Stimulated activated effector memory CD8-positive, alpha-beta T cell treated with anti-CD3 and anti-CD28 coated beads, Interleukin-12 subunit alpha, Interleukin-12 subunit beta, amount 100 ng/mL, for 72 hours (primary cell): ENCODE data around the gene VPS35L.
"Not testable (repeated sequence)": the region's sequence is repeated elsewhere in the genome, so short reads cannot be mapped to it uniquely, and the experiment has no call there.

ENCODE experiments used
- ATAC-seq: fragments of 150-1000 bp; cut with Tn5 transposase; 2 replicates; pipeline ENCODE4 v1.10.0; 2021
- DNase-seq, 2 donors: peaks; one replicate each; pipeline ENCODE4 v3.0.0; 2021 to 2022; ENCODE audit warnings: low spot score in 2 of 2
- H3K27ac Mint-ChIP-seq: one replicate; pipeline ENCODE4 v1.8.0; 2022; ENCODE audit warnings: mild to moderate bottlenecking, mixed read lengths
- H3K36me3 Mint-ChIP-seq: one replicate; pipeline ENCODE4 v1.8.0; 2022; ENCODE audit warnings: mild to moderate bottlenecking, mixed read lengths
- H3K4me1 Mint-ChIP-seq: one replicate; pipeline ENCODE4 v1.8.0; 2022; ENCODE audit warnings: mixed read lengths
- H3K4me3 Mint-ChIP-seq: one replicate; pipeline ENCODE4 v1.8.0; 2022; ENCODE audit warnings: mild to moderate bottlenecking, mixed read lengths
- H3K9me3 Mint-ChIP-seq: one replicate; pipeline ENCODE4 v1.8.0; 2022; ENCODE audit warnings: mixed read lengths

The VPS35L gene

DNA sequence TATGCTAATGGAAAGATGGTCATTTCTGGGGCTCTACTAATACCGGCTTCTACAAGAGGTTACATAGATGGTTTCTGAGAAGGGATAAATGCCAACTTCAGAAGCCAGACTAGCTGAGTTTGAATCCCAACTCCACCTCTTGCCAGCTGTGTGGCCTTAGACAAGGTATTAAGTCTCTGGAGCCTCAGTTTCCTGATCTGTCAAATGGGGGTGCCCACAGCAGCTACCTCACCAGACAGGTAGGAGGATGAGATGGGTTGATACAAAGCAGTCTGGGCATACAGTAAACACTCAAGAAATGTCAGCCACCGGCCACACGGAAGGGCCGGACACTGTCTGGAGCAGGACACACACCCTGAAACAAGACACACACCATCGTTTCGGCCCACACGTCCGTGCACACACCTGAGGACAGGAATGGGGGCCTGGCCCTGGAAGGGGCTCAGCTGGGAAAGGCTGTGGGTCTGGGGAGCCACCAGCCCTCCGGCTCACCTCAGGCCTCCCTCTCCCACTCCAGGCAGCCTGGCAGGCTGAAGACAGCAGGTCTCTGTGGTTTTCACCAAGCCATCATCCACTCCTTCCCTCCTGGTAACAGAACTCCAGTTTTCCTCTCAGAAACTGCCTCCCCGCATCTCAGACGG lies 157.0 kb downstream of the VPS35L start:
- no peak for ATAC-seq
- no peaks in the 10 kb centered on the region for H3K9me3 Mint-ChIP-seq
- H3K36me3 Mint-ChIP-seq = peaks cover 74% of the 10 kb centered on the region
- no peak overlapping the region for H3K27ac Mint-ChIP-seq
- no peak for DNase-seq
- no peak overlapping the region for H3K4me3 Mint-ChIP-seq
- H3K4me1 Mint-ChIP-seq = peaks cover 37% of the 10 kb centered on the region

DNA sequence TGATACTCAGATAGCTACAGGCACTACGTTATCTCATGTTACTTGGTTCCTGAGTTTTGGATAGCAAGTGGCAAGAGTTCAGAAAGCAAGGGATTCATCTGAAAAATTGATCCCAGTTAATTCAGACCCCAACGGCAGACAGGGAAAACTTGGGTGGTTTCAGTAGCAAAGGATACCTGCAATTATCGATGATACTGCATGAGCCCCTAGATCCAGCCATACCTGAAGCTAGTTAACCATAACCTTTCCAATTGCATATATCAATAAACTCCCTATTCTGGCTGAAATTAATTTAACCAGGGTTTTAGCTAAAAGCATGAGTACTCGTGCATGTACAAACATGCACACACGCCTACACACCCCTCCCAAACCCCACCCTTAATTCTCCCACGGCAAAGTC lies 158.2 kb downstream of the VPS35L start:
- peaks cover 37% of the 10 kb centered on the region for H3K4me1 Mint-ChIP-seq
- peaks cover 75% of the 10 kb centered on the region for H3K36me3 Mint-ChIP-seq
- no peaks in the 10 kb centered on the region for H3K9me3 Mint-ChIP-seq
- DNase-seq = no peak
- peak overlapping the region; percentile 42 for H3K27ac Mint-ChIP-seq
- no peak for ATAC-seq
- no peak overlapping the region for H3K4me3 Mint-ChIP-seq

DNA sequence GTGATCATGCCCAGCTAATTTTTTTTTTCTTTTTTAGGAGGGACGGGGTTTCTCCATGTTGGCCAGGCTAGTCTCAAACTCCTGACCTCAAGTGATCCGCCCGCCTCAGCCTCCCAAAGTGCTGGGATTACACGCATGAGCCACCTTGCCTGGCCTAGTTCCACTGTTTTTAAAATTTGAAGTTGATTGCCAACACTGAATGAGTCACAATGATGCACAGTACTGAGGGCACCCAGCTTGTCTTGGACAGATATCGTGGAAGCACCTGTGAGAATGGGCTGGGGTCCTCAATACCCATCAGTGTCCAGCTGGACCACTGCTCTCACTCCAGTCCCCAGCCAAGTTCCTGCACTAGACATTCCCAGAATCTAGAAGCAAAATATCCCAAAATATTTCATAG lies 160.1 kb downstream of the VPS35L start:
- DNase-seq (no peak), ATAC-seq (no peak)
- peaks cover 25% of the 10 kb centered on the region for H3K4me1 Mint-ChIP-seq
- no peaks in the 10 kb centered on the region for H3K9me3 Mint-ChIP-seq
- peak overlapping the region; percentile 3 for H3K27ac Mint-ChIP-seq
- no peak overlapping the region for H3K4me3 Mint-ChIP-seq
- H3K36me3 Mint-ChIP-seq = peaks cover 56% of the 10 kb centered on the region

DNA sequence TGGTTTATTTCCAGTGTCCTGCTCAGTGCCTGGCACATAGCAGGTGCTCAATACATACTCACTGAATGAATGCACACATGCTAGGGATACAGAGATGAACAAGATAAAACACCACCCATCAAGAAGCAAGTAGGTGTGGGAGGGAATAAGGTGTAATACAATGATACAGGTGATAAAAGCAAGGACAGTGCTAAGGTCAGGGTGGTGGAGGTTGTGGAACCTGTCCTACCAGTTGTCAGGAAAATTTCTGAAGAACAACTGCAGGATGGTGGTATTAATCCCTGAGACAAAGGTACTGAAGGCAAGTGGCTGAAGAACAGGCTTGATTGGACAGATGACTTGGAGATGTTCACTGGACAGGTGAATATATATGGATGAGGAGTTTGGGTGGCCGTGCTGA lies 160.7 kb downstream of the VPS35L start:
- peaks cover 25% of the 10 kb centered on the region for H3K4me1 Mint-ChIP-seq
- peaks cover 50% of the 10 kb centered on the region for H3K36me3 Mint-ChIP-seq
- H3K27ac Mint-ChIP-seq = peak overlapping the region; percentile 3
- H3K9me3 Mint-ChIP-seq = no peaks in the 10 kb centered on the region
- peak overlapping the region; percentile 87 for H3K4me3 Mint-ChIP-seq
- ATAC-seq = no peak
- DNase-seq = no peak

DNA sequence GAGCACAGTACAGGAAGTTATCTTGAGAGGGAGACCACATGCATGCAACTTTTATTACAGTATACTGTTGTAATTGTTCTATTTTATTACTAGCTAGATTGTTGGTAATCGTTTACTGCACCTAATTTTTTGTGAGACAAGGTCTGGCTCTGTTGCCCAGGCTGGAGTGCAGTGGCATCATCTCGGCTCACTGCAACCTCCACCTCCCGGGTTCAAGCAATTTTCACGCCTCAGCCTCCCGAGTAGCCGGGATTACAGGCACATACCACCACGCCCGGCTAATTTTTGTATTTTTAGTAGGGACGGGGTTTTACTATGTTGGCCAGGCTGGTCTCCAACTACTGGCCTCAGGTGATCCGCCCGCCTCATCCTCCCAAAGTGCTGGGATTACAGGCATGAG lies 161.2 kb downstream of the VPS35L start:
- DNase-seq, ATAC-seq, H3K9me3 Mint-ChIP-seq: not testable (repeated sequence)
- peaks cover 45% of the 10 kb centered on the region for H3K36me3 Mint-ChIP-seq
- peaks cover 25% of the 10 kb centered on the region for H3K4me1 Mint-ChIP-seq
- peak overlapping the region; percentile 87 for H3K4me3 Mint-ChIP-seq
- H3K27ac Mint-ChIP-seq = peak overlapping the region; percentile 93

DNA sequence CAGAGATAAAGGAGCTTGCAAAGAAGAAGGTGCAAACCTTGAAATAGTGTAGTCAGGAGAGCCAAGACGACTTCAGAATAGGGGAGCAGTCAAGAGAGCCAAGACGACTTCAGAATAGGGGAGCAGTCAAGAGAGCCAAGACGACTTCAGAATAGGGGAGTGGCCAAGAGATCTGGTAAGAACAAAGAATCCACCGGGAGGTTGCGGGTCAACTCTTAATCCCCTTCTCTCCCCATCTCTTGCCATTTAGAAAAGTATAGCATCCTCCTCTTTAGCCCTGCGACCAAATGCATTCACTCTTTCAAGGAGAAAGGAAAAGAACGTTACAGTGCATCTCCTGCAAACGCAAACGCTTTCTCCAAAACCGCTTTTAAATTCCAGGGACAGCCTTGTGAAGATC lies 161.8 kb downstream of the VPS35L start:
- peaks cover 45% of the 10 kb centered on the region for H3K36me3 Mint-ChIP-seq
- DNase-seq (no peak), ATAC-seq (no peak)
- peaks cover 25% of the 10 kb centered on the region for H3K4me1 Mint-ChIP-seq
- peak overlapping the region; percentile 93 for H3K27ac Mint-ChIP-seq
- no peaks in the 10 kb centered on the region for H3K9me3 Mint-ChIP-seq
- peak overlapping the region; percentile 87 for H3K4me3 Mint-ChIP-seq

DNA sequence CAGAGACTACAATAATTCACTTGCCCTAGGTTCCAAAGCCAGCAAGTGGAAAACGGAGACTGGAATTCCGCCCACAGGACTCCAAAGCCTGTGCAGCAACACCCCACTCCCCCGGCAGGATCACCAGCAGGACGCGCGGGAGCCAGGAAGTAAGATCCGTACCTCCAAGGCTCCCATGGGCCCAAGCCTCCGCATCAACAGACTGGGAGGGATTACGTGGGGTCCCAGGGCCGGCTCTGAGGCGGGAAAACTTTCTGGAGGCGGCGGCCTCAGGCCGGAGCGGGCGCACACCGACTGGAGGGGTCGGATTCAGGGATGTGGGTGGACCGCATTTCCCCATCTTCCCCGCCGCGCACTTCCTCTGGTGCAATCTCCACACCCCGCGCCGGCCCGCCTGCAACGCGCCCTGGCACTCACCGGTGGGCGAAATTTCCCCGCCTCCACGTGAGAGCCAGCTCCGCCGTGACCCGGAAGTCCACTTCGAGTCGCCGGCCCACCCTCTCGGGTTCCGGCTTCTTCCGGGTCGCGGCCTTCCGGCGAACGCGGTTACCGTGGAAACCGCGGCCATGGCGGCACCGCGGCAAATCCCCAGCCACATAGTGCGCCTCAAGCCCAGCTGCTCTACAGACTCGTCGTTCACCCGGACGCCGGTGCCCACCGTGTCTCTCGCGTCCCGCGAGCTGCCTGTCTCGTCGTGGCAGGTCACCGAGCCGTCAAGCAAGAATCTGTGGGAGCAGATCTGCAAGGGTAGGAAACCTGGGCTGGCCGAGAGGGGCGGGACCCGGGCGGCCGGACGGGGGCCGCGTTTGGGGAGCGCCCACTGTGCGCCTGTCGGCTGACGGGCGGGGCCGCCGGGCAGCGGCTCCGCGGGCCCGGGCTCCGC lies 162.5 kb downstream of the VPS35L start, which contains the start of the genes IQCK and KNOP1:
Gene IQCK, plus strand, starts transcription at position 531 of the 883 bp plus-strand sequence. Its CDS starts 36 bp downstream, at position 567.
Gene KNOP1, minus strand, starts transcription at position 487 of the 883 bp plus-strand sequence. CDS start 3,192 bp downstream, outside the sequence.
- H3K4me3 Mint-ChIP-seq = peak within 1 kb of the TSS; percentile 87
- ATAC-seq (peak; percentile 96), DNase-seq (peak; percentile 83 to 93)
- H3K4me1 Mint-ChIP-seq = peaks cover 25% of the 10 kb centered on the region
- peaks cover 41% of the 10 kb centered on the region for H3K36me3 Mint-ChIP-seq
- peak within 1 kb of the TSS; percentile 93 for H3K27ac Mint-ChIP-seq
- no peaks in the 10 kb centered on the region for H3K9me3 Mint-ChIP-seq

DNA sequence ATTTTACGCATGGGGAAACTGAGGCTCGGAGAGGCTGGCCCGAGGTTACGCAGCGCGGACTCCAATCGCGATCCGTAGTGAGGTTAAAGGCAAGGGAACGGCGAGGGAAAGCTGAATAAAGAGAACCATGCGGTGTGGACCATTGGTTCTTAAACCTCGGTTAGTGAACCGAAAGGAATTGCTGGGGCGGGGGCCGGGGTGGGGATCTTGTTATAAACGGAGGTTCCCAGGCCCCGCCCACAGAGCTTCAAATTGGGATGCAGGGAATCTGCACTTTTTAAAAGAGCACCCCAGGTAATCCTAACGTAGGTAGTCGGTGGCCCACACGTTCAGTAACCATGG lies 163.1 kb downstream of the VPS35L start:
- Mint-ChIP-seq H3K4me3 (peak overlapping the region; percentile 87), H3K36me3 (peaks cover 35% of the 10 kb centered on the region), H3K4me1 (peaks cover 25% of the 10 kb centered on the region), H3K27ac (peak overlapping the region; percentile 93), H3K9me3 (no peaks in the 10 kb centered on the region)
- DNase-seq (no peak), ATAC-seq (no peak)

DNA sequence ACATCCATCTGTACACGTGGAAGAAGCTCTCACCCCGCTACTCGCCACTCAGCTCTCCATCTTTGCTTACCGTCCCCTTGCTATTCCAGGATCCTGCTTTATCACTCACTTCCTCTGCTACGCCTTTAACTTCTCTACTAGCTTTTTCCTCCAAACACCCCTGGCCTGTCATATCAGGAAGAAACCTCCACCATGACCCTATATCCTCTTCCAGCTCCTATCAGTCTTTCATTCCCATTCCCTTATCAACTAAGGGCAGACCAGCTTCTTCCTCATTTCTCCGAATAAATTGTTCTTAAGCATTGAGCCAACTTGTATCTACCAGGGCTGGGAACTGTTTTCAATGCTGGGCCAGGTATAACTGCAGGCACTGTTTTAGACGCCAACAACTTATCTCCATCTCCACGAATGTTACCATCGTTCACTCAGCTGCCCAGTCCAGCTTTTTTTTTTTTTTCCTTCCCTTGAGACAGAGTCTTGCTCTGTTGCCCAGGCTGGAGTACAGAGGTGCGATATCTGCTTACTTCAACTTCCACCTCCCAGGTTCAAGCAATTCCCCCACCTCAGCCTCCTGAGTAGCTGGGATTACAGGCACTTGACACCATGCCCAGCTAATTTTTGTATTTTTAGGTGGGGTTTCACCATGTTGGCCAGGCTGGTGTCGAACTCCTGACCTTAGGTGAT lies 166.9 kb downstream of the VPS35L start:
- H3K4me3 Mint-ChIP-seq = no peak overlapping the region
- ATAC-seq (no peak), DNase-seq (no peak)
- H3K4me1 Mint-ChIP-seq = peaks cover under 1% of the 10 kb centered on the region
- no peak overlapping the region for H3K27ac Mint-ChIP-seq
- H3K9me3 Mint-ChIP-seq = no peaks in the 10 kb centered on the region
- H3K36me3 Mint-ChIP-seq = peaks cover 9% of the 10 kb centered on the region

DNA sequence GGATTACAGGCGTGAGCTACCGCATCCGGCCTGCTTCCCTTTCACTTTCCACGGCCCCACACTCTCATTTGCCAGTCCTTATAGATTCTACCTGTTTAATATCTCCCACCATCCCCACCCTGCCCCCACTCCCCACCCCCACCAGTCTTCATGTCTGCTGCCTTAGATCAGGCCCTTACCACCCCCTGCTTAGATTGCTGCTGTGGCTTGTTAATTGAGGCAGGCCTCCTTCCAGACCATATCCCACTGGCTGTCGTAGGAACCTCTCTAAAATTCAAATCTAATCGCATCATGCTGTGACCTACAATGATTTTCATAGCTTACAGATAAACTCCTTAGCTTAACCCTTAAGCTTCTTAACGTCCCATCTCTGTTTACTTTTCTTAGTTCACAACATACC lies 167.5 kb downstream of the VPS35L start:
- Mint-ChIP-seq H3K9me3 (no peaks in the 10 kb centered on the region), H3K36me3 (peaks cover 4% of the 10 kb centered on the region), H3K4me1 (no peaks in the 10 kb centered on the region), H3K4me3 (no peak overlapping the region), H3K27ac (no peak overlapping the region)
- ATAC-seq (no peak), DNase-seq (no peak)

DNA sequence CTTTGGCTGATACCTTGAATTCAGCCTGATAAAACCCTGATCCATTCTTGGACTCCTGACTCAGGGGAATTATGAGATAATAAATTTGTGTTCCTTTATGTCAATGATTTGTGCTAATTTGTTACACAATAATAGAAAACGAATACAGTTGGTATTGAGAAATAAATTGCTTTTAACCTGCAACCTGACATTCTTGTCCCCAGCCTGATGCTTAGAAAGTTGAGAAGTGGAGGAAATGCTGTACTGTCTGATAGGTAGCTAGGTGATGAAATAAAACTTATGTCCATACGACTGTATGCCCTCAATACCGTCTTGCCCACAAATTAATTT lies 173.1 kb downstream of the VPS35L start:
- Mint-ChIP-seq H3K4me1 (peaks cover 6% of the 10 kb centered on the region), H3K27ac (peak overlapping the region; percentile 43), H3K4me3 (no peak overlapping the region), H3K9me3 (no peaks in the 10 kb centered on the region), H3K36me3 (no peaks in the 10 kb centered on the region)
- ATAC-seq (no peak), DNase-seq (no peak)

DNA sequence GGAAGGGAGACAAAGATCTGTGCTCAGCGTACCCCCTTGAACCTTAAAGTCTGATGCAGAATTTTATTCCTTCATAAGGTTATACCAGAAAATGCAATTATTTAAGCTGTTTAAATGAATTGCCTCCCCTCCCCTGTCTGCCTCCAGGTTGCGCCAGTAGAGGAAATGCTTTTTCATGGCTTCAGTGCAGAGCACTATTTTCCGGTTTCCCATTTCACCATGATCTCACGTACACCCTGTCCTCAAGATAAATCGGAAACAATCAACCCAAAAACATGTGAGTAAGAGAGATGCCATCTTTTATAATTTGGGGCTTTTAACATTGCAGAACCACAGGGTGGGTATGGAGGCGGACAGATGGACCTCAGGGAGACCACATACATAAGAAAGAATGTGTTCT lies 178.0 kb downstream of the VPS35L start:
- no peak for ATAC-seq
- H3K36me3 Mint-ChIP-seq = no peaks in the 10 kb centered on the region
- H3K27ac Mint-ChIP-seq = no peak overlapping the region
- no peak for DNase-seq
- H3K4me1 Mint-ChIP-seq = peaks cover under 1% of the 10 kb centered on the region
- no peaks in the 10 kb centered on the region for H3K9me3 Mint-ChIP-seq
- no peak overlapping the region for H3K4me3 Mint-ChIP-seq

DNA sequence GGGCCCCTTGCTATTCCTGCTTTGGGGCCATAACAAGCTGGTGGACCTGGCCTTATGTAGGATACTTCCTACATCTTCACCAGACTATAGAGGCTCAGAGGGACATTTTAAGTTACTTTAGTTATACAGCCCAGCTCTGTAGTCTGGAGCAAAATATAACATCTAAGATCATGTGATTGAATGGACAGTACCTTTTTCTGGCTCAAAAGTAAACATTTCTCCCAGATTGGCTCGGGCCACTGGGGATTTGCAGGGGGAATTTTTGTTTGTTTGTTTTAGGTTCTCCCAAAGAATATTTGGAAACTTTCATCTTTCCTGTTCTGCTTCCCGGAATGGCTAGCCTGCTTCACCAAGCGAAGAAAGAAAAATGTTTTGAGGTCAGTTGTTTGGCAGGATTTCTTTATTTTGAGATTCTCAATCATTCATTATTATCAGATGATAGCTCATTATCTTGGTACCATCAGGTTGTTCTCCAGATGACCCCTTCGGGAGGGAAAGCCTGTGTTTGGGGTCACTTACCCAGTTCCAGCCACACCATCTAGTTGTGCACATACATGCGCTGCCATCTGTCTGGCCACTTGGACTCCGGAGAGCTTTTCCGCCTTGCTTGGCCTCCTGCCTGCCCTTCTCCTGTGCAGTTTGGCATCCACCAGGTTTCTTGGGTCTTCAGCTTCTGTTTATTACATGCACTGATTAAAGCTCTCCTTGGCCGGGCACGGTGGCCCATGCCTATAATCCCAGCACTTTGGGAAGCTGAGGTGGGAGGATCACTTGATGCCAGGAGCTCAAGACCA lies 179.8 kb downstream of the VPS35L start:
- H3K36me3 Mint-ChIP-seq = no peaks in the 10 kb centered on the region
- H3K27ac Mint-ChIP-seq = no peak overlapping the region
- no peak for DNase-seq
- no peaks in the 10 kb centered on the region for H3K4me1 Mint-ChIP-seq
- no peaks in the 10 kb centered on the region for H3K9me3 Mint-ChIP-seq
- no peak overlapping the region for H3K4me3 Mint-ChIP-seq
- no peak for ATAC-seq

DNA sequence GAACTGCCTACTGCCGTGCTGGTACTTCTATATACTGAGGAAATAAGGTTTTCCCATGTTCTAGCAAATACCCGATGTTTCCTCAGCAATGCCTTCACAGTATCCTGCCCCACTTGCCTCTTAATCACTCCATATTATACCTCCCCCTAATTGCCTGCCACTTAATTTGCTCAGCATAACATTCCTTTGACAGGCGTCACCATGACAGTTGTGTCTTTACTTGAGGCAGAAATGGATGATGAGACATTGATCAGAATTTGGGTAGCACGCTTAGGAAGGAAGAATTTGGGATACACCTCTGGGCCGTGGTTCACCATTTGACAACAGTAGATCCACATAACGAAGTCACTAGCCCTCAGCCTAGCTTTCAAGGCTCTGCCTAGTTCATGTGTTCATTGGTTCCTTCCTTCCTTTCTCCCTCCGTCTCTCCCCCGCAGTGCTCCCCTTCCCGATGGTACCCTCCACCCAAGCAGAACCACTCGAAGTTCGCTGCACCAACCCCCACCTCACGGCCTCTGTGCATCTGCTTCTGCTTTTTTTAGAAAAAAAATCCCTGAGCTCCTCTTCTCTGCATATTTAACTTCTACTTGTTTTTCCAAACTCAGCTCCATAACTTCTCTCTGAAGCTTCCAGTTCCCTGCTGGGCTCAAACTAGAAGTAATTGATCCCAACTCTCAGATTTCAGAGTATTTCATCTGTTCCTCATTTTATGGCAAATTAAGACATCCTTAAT lies 182.0 kb downstream of the VPS35L start:
- ATAC-seq (no peak), DNase-seq (no peak)
- Mint-ChIP-seq H3K27ac (no peak overlapping the region), H3K4me3 (no peak overlapping the region), H3K9me3 (no peaks in the 10 kb centered on the region), H3K4me1 (no peaks in the 10 kb centered on the region), H3K36me3 (no peaks in the 10 kb centered on the region)
